ENCODE results near the gene ODF2L. TPM values are rescaled to one million over a fixed set of nuclear protein-coding genes. Genes with fewer than 3 reads are reported as not detected.

The ODF2L gene
- total and polyA plus RNA-seq, 2 donors (not counting 1 experiment from before 2014, with no cell fraction given), result 16.7 to 25.9 TPM

- TF ChIP-seq CTCF (conservative IDR thresholded peaks at IDR 0.05 in 1 of 2, IDR thresholded peaks at IDR 0.05 in 1 of 2; ENCODE audit: low read depth in 1 of 2, low read length in 2 of 2), result no peak
- no peak for TF ChIP-seq EZH2 (IDR thresholded peaks at IDR 0.05; ENCODE audit: low read length, missing control alignments)
- no peaks in the 10 kb centered on the region for H3K4me1 ChIP-seq (ENCODE audit: control insufficient read depth, extremely low read depth, insufficient read depth, low read length)
- peaks cover 14% of the 10 kb centered on the region for H3K79me2 ChIP-seq (ENCODE audit: control insufficient read depth, insufficient read depth, low read length)
- H3K4me2 ChIP-seq (ENCODE audit: extremely low read depth, insufficient read depth, low read length), result peak overlapping the region; percentile 67
- H3K9me3 ChIP-seq (ENCODE audit: control insufficient read depth, insufficient read depth, low read depth, low read length), result no peaks in the 10 kb centered on the region
- no peaks in the 10 kb centered on the region for H4K20me1 ChIP-seq (ENCODE audit: control insufficient read depth, extremely low read depth, insufficient read depth, low read length)
- peak overlapping the region; percentile 69 for H2AFZ ChIP-seq (ENCODE audit: low read length)
- H3K4me3 ChIP-seq (replicated peaks in 1 of 4; ENCODE audit: control extremely low read depth in 1 of 4, insufficient read depth in 1 of 4, low read depth in 3 of 4, low read length in 4 of 4), result peak overlapping the region; percentile 73 to 96 (median 86)
- no peak for DNase-seq (ENCODE audit: low read depth in 2 of 2)
- H3K27ac ChIP-seq (ENCODE audit: insufficient read depth, low read length), result peak overlapping the region; percentile 88
- H3K36me3 ChIP-seq (ENCODE audit: control insufficient read depth, insufficient read depth, low read length), result no peaks in the 10 kb centered on the region
- H3K27me3 ChIP-seq (ENCODE audit: control insufficient read depth, insufficient read depth, low read length), result no peaks in the 10 kb centered on the region
- H3K9ac ChIP-seq (ENCODE audit: insufficient read depth, low read length), result peak overlapping the region; percentile 20
Observed at GRCh38 chr1:86396498-86396890, 371 bp upstream of the ODF2L start.

DNA sequence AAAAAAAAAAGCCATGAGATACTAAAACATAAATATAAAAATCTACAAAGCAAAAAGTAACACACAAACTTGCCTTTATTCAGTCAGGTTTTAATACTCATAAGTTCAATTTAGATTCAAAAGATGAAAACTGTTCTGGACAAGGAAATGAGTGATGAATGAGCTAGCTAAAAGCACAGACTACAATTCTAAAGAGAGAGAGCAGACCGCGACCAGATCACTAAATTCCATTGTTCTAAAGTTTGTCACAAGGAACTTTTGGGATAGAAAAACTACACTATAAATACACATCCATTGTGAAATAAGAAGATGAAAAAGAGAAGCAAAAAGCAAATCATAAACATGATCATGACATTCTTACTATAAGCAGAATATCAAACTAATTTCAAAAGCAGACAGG lies 1.7 kb downstream of the ODF2L start:
- H3K27ac ChIP-seq (ENCODE audit: insufficient read depth, low read length), result no peak overlapping the region
- peak overlapping the region; percentile 21 to 96 (median 39) for H3K4me3 ChIP-seq (replicated peaks in 1 of 4; ENCODE audit: control extremely low read depth in 1 of 4, insufficient read depth in 1 of 4, low read depth in 3 of 4, low read length in 4 of 4)
- no peaks in the 10 kb centered on the region for H3K27me3 ChIP-seq (ENCODE audit: control insufficient read depth, insufficient read depth, low read length)
- H4K20me1 ChIP-seq (ENCODE audit: control insufficient read depth, extremely low read depth, insufficient read depth, low read length), result no peaks in the 10 kb centered on the region
- H3K9me3 ChIP-seq (ENCODE audit: control insufficient read depth, insufficient read depth, low read depth, low read length), result no peaks in the 10 kb centered on the region
- no peak overlapping the region for H2AFZ ChIP-seq (ENCODE audit: low read length)
- peak; percentile 26 to 74 for DNase-seq (ENCODE audit: low read depth in 2 of 2)
- no peaks in the 10 kb centered on the region for H3K36me3 ChIP-seq (ENCODE audit: control insufficient read depth, insufficient read depth, low read length)
- TF ChIP-seq CTCF (conservative IDR thresholded peaks at IDR 0.05 in 1 of 2, IDR thresholded peaks at IDR 0.05 in 1 of 2; ENCODE audit: low read depth in 1 of 2, low read length in 2 of 2) (no peak), EZH2 (IDR thresholded peaks at IDR 0.05; ENCODE audit: low read length, missing control alignments) (no peak)
- H3K4me1 ChIP-seq (ENCODE audit: control insufficient read depth, extremely low read depth, insufficient read depth, low read length), result no peaks in the 10 kb centered on the region
- peaks cover 14% of the 10 kb centered on the region for H3K79me2 ChIP-seq (ENCODE audit: control insufficient read depth, insufficient read depth, low read length)
- no peak overlapping the region for H3K9ac ChIP-seq (ENCODE audit: insufficient read depth, low read length)
- peak overlapping the region; percentile 77 for H3K4me2 ChIP-seq (ENCODE audit: extremely low read depth, insufficient read depth, low read length)

DNA sequence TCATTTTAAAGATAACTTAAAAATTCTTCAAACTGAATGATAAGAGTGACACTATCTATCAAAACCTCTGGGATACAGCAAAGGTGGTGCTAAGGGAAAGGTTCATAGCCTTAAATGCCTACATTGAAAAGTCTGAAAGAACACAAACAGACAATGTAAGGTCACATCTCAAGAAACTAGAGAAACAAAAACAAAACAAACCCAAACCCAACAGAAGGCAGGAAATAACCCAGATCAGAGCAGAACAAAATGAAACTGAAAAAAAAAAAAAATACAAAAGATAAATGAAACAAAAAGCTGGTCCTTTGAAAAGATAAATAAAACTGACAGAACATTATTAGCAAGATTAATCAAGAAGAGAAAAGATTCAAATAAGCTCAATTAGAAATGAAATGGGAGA lies 6.8 kb downstream of the ODF2L start:
- Histone ChIP-seq H3K27me3 (ENCODE audit: control insufficient read depth, insufficient read depth, low read length) (no peaks in the 10 kb centered on the region), H3K36me3 (ENCODE audit: control insufficient read depth, insufficient read depth, low read length) (no peaks in the 10 kb centered on the region), H3K9me3 (ENCODE audit: control insufficient read depth, insufficient read depth, low read depth, low read length) (no peaks in the 10 kb centered on the region), H3K9ac (ENCODE audit: insufficient read depth, low read length) (no peak overlapping the region), H3K4me2 (ENCODE audit: extremely low read depth, insufficient read depth, low read length) (no peak overlapping the region), H3K79me2 (ENCODE audit: control insufficient read depth, insufficient read depth, low read length) (peaks cover 6% of the 10 kb centered on the region), H2AFZ (ENCODE audit: low read length) (no peak overlapping the region), H3K4me1 (ENCODE audit: control insufficient read depth, extremely low read depth, insufficient read depth, low read length) (no peaks in the 10 kb centered on the region), H3K27ac (ENCODE audit: insufficient read depth, low read length) (no peak overlapping the region), H4K20me1 (ENCODE audit: control insufficient read depth, extremely low read depth, insufficient read depth, low read length) (no peaks in the 10 kb centered on the region), H3K4me3 (replicated peaks in 1 of 4; ENCODE audit: control extremely low read depth in 1 of 4, insufficient read depth in 1 of 4, low read depth in 3 of 4, low read length in 4 of 4) (no peak overlapping the region)
- no peak for TF ChIP-seq CTCF (conservative IDR thresholded peaks at IDR 0.05 in 1 of 2, IDR thresholded peaks at IDR 0.05 in 1 of 2; ENCODE audit: low read depth in 1 of 2, low read length in 2 of 2)
- no peak for TF ChIP-seq EZH2 (IDR thresholded peaks at IDR 0.05; ENCODE audit: low read length, missing control alignments)
- DNase-seq (ENCODE audit: low read depth in 2 of 2), result no peak

All from fibroblast of lung (primary cell).